Testis (tissue), 3 donors: ENCODE data around the gene SAE1. TPM values are rescaled to one million over a fixed set of nuclear protein-coding genes. Genes with fewer than 3 reads are reported as not detected.
"Not testable (repeated sequence)": the region's sequence is repeated elsewhere in the genome, so short reads cannot be mapped to it uniquely, and the experiment has no call there.

Source experiments
- DNase-seq: peaks from one replicate; pipeline ENCODE4 v3.0.0-alpha.2; 2019
- H3K27ac ChIP-seq, 2 donors: fragments of 200-600 bp; sonication (generic); one replicate each; pipeline ENCODE4 v1.5.1; 2019
- H3K27me3 ChIP-seq: fragments of 200-600 bp; sonication (generic); one replicate; pipeline ENCODE4 v1.5.1; 2019
- H3K36me3 ChIP-seq: fragments of 200-600 bp; sonication (generic); one replicate; pipeline ENCODE4 v1.5.1; 2017; ENCODE audit warnings: low read depth; ENCODE audit errors: missing control alignments
- H3K4me1 ChIP-seq: fragments of 200-600 bp; sonication (generic); one replicate; pipeline ENCODE4 v1.5.1; 2019
- H3K4me3 ChIP-seq, 2 donors: fragments of 200-600 bp; sonication (generic); one replicate each; pipeline ENCODE4 v1.5.1; 2017 to 2019
- H3K9me3 ChIP-seq: fragments of 200-600 bp; sonication (generic); one replicate; pipeline ENCODE4 v1.5.1; 2017
- CTCF ChIP-seq, 3 experiments: fragments of 450-650 bp in 2 of 3; fragments of 200-600 bp in 1 of 3; sonication (generic) in 1 of 3; IDR thresholded peaks; one replicate each; pipeline ENCODE4 v1.5.1; 2016 to 2019; ENCODE audit warnings: antibody characterized with exemption in 3 of 3, mild to moderate bottlenecking in 2 of 3, moderate library complexity in 1 of 3
- POLR2A ChIP-seq: fragments of 450-650 bp; IDR thresholded peaks from one replicate; pipeline ENCODE4 v1.6.1; 2017; ENCODE audit warnings: antibody characterized with exemption, mild to moderate bottlenecking, moderate library complexity
- WGBS, 2 donors: methylation state at CpG; one replicate each; pipeline ENCODE4 v1.1.5; 2018; 5-methylcytosine and 5-hydroxymethylcytosine counted together
- intact Hi-C: fragments of 100-400 bp; cut with DNase I; formaldehyde crosslinking; loops from one replicate; pipeline ENCODE4 v1.15.1; 2023; ENCODE audit warnings: low total_unique reads
- polyA plus RNA-seq: library from polyadenylated mRNA; stranded (reverse); fragments of 350-450 nt; fragmentation: Illumina TruSeq; extraction: RNeasy Lipid Tissue Mini Kit (QIAGEN cat#74804); gene quantifications from one replicate; pipeline ENCODE4 v1.2.3, GENCODE V29; 2014; ENCODE audit warnings: low read depth, low replicate concordance; ENCODE audit not compliant: insufficient read depth
- total RNA-seq, 2 donors: library from RNA; depleted of rRNA; stranded (reverse); fragments of >200 nt; gene quantifications; one replicate each; pipeline ENCODE4 v1.2.3, GENCODE V29; 2016

The SAE1 gene
- total and polyA plus RNA-seq, 3 donors from 2014 or later, result 105 to 185 (median 124) TPM

GRCh38 chr19:47243364-47243775, 112.7 kb downstream of the SAE1 start:
- peaks cover 14% of the 10 kb centered on the region for H3K4me1 ChIP-seq
- DNase-seq, result no peak

GRCh38 chr19:47243776-47244547, 113.3 kb downstream of the SAE1 start:
- peak overlapping the region; percentile 26 to 37 for H3K4me3 ChIP-seq
- no peaks in the 10 kb centered on the region for H3K27me3 ChIP-seq
- peaks cover 14% of the 10 kb centered on the region for H3K4me1 ChIP-seq
- no peaks in the 10 kb centered on the region for H3K9me3 ChIP-seq
- peak; percentile 96 to 99 (median 97) for TF ChIP-seq CTCF (IDR thresholded peaks at IDR 0.05)
- no peak for TF ChIP-seq POLR2A
- 1 to 3% methylated on average over 15 to 46 of the region's 46 CpGs for WGBS, 2 donors
- intact Hi-C loops, result no loop called here
- no peak overlapping the region for H3K27ac ChIP-seq
- peak; percentile 88 for DNase-seq
- no peaks in the 10 kb centered on the region for H3K36me3 ChIP-seq

More at GRCh38 chr19:47243364-47243775, 112.7 kb downstream of the SAE1 start:
- H3K4me3 ChIP-seq, result peak overlapping the region in 1 of 2 donors; percentile 37
- H3K36me3 ChIP-seq, result no peaks in the 10 kb centered on the region
- WGBS, 2 donors, result 7 to 13% methylated on average over 7 to 9 of the region's 9 CpGs
- H3K27ac ChIP-seq, result no peak overlapping the region
- no peaks in the 10 kb centered on the region for H3K9me3 ChIP-seq
- TF ChIP-seq CTCF (IDR thresholded peaks at IDR 0.05), result no peak
- no peak for TF ChIP-seq POLR2A
- no peaks in the 10 kb centered on the region for H3K27me3 ChIP-seq
- intact Hi-C loops, result no loop called here

GRCh38 chr19:47247308-47247990, 116.8 kb downstream of the SAE1 start:
- intact Hi-C loops, result no loop called here

GRCh38 chr19:47253016-47253415, 122.4 kb downstream of the SAE1 start:
- H3K9me3 ChIP-seq, H3K4me1 ChIP-seq, H3K4me3 ChIP-seq, H3K27ac ChIP-seq, DNase-seq, H3K27me3 ChIP-seq, intact Hi-C loops, H3K36me3 ChIP-seq: not testable (repeated sequence)
- WGBS, 2 donors, result 86 to 93% methylated on average over 8 of the region's 8 CpGs

More at GRCh38 chr19:47247308-47247990, 116.8 kb downstream of the SAE1 start:
- Histone ChIP-seq H3K27ac (peak overlapping the region in 1 of 2 donors; percentile 45), H3K4me1 (peaks cover 14% of the 10 kb centered on the region), H3K9me3 (no peaks in the 10 kb centered on the region), H3K27me3 (no peaks in the 10 kb centered on the region), H3K4me3 (no peak overlapping the region), H3K36me3 (no peaks in the 10 kb centered on the region)
- WGBS, 2 donors, result 18 to 23% methylated on average over 25 of the region's 25 CpGs
- DNase-seq, result peak; percentile 86
- TF ChIP-seq POLR2A (no peak), CTCF (IDR thresholded peaks at IDR 0.05) (peak; percentile 88 to 97 (median 94))

GRCh38 chr19:47253467-47253881, 122.8 kb downstream of the SAE1 start:
- Histone ChIP-seq H3K4me3 (no peak overlapping the region), H3K36me3 (no peaks in the 10 kb centered on the region), H3K9me3 (no peaks in the 10 kb centered on the region), H3K27me3 (no peaks in the 10 kb centered on the region), H3K4me1 (peaks cover 11% of the 10 kb centered on the region), H3K27ac (no peak overlapping the region)
- intact Hi-C loops, result no loop called here
- WGBS, 2 donors, result 70 to 82% methylated on average over 3 of the region's 3 CpGs
- DNase-seq, result no peak
- TF ChIP-seq POLR2A, result no peak
- TF ChIP-seq CTCF (IDR thresholded peaks at IDR 0.05), result no peak
